SU-DHL-6 (cell line): ENCODE data around the gene IP6K3.

Source experiments
- H2AFZ ChIP-seq: fragments of 200-600 bp; sonication (generic); 2 replicates; pipeline ENCODE4 v1.6.1; 2014; ENCODE audit warnings: low read depth, mild to moderate bottlenecking, moderate library complexity, mixed read lengths, antibody characterized with exemption, low read length; ENCODE audit not compliant: severe bottlenecking
- H3F3A ChIP-seq: fragments of 200-600 bp; shearing (Covaris generic); 2 replicates; pipeline ENCODE4 v1.6.0; 2016; ENCODE audit warnings: antibody characterized with exemption, mild to moderate bottlenecking; ENCODE audit not compliant: insufficient read depth
- H3K27ac ChIP-seq: fragments of 200-600 bp; sonication (generic); 2 replicates; pipeline ENCODE4 v1.5.1; 2016; ENCODE audit warnings: low read depth, mild to moderate bottlenecking, low read length, moderate library complexity, mixed read lengths
- H3K27me3 ChIP-seq: fragments of 200-600 bp; sonication (generic), shearing (Covaris generic); 2 replicates; pipeline ENCODE4 v1.6.0; 2014; ENCODE audit warnings: mild to moderate bottlenecking, low read length
- H3K36me3 ChIP-seq: fragments of 200-600 bp; sonication (generic); 2 replicates; pipeline ENCODE4 v1.6.1; 2014; ENCODE audit warnings: mild to moderate bottlenecking, low read length, mixed read lengths
- H3K4me2 ChIP-seq: fragments of 300-600, 200-600 bp; shearing (Covaris generic), sonication (generic); 2 replicates; pipeline ENCODE4 v1.6.0; 2014; ENCODE audit warnings: low read length, low read depth, mild to moderate bottlenecking; ENCODE audit not compliant: poor library complexity, severe bottlenecking
- H3K4me3 ChIP-seq: fragments of 200-600 bp; sonication (generic); 2 replicates; pipeline ENCODE4 v1.5.1; 2014; ENCODE audit warnings: antibody characterized with exemption, low read length, mild to moderate bottlenecking, mixed read lengths; ENCODE audit not compliant: insufficient read depth, poor library complexity, severe bottlenecking
- H3K79me2 ChIP-seq: fragments of 200-600 bp; sonication (generic); 2 replicates; pipeline ENCODE4 v1.6.1; 2014; ENCODE audit warnings: mild to moderate bottlenecking, low read length, moderate library complexity; ENCODE audit not compliant: insufficient read depth
- H3K9ac ChIP-seq: fragments of 200-600 bp; sonication (generic); 2 replicates; pipeline ENCODE4 v1.7.0; 2014; ENCODE audit warnings: mild to moderate bottlenecking, low read length
- H3K9me2 ChIP-seq: fragments of 200-600 bp; sonication (generic); replicated peaks from 2 replicates; pipeline ENCODE4 v1.6.1; 2014; ENCODE audit warnings: low read length; ENCODE audit not compliant: insufficient read depth
- H3K9me3 ChIP-seq: fragments of 200-600 bp; sonication (generic); 2 replicates; pipeline ENCODE4 v1.6.1; 2014; ENCODE audit warnings: low read length, mixed read lengths; ENCODE audit not compliant: insufficient read depth
- H4K20me1 ChIP-seq: fragments of 200-600 bp; sonication (generic); 2 replicates; pipeline ENCODE4 v1.6.1; 2014; ENCODE audit warnings: low read depth, mild to moderate bottlenecking, antibody characterized with exemption, low read length, moderate library complexity, mixed read lengths
- EZH2phosphoT487 ChIP-seq: fragments of 200-600 bp; sonication (generic), shearing (Covaris generic); conservative IDR thresholded peaks from 2 replicates; pipeline ENCODE4 v1.6.1; 2018; ENCODE audit warnings: mild to moderate bottlenecking, antibody characterized with exemption, low read length, moderate library complexity, mixed read lengths
- TF ChIP-seq, protein P1 (sequence below): fragments of 200-600 bp; sonication (generic); IDR thresholded peaks from one replicate; pipeline ENCODE4 v1.5.1; 2017; ENCODE audit warnings: antibody characterized with exemption, mild to moderate bottlenecking, low read length, moderate library complexity; ENCODE audit not compliant: insufficient read depth, poor library complexity, severe bottlenecking

Gene IP6K3

DNA sequence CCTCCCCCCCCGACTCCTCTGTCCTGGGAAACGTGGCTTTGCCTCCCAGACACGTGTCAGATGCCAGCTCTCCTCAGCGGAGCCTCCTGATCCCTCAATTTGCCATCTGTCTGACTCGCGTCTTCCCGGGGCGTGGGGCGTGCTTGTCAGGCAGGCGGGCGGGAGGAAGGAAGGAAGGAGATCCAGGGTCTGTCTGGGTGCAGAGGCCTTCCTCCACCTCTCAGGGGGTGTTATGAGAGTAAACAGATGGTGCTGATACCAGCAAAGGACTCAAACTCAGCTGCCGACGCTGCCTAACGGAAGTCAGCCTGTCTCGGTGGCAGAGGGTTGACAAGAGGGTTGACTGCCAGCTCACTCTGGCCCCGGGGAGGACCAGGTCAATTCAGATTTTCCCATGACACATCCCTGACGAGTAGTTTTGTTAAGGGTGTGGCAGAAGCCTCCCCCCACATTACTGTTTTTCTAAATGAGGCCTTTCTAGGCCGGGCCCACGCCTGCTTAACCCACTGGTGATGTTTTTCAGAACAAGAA lies 52.2 kb downstream of the IP6K3 start:
- Histone ChIP-seq H3K27ac (no peak overlapping the region), H3K9me3 (no peaks in the 10 kb centered on the region), H3F3A (peaks cover 10% of the 10 kb centered on the region), H3K9me2 (no peaks in the 10 kb centered on the region), H3K36me3 (no peaks in the 10 kb centered on the region), H3K4me2 (no peak overlapping the region), H3K79me2 (no peaks in the 10 kb centered on the region), H3K9ac (no peak overlapping the region), H3K4me3 (no peak overlapping the region), H4K20me1 (no peaks in the 10 kb centered on the region), H2AFZ (no peak overlapping the region), H3K27me3 (no peaks in the 10 kb centered on the region)
- TF ChIP-seq, protein P1, sequence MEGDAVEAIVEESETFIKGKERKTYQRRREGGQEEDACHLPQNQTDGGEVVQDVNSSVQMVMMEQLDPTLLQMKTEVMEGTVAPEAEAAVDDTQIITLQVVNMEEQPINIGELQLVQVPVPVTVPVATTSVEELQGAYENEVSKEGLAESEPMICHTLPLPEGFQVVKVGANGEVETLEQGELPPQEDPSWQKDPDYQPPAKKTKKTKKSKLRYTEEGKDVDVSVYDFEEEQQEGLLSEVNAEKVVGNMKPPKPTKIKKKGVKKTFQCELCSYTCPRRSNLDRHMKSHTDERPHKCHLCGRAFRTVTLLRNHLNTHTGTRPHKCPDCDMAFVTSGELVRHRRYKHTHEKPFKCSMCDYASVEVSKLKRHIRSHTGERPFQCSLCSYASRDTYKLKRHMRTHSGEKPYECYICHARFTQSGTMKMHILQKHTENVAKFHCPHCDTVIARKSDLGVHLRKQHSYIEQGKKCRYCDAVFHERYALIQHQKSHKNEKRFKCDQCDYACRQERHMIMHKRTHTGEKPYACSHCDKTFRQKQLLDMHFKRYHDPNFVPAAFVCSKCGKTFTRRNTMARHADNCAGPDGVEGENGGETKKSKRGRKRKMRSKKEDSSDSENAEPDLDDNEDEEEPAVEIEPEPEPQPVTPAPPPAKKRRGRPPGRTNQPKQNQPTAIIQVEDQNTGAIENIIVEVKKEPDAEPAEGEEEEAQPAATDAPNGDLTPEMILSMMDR, result no peak
- no peak for TF ChIP-seq EZH2phosphoT487

DNA sequence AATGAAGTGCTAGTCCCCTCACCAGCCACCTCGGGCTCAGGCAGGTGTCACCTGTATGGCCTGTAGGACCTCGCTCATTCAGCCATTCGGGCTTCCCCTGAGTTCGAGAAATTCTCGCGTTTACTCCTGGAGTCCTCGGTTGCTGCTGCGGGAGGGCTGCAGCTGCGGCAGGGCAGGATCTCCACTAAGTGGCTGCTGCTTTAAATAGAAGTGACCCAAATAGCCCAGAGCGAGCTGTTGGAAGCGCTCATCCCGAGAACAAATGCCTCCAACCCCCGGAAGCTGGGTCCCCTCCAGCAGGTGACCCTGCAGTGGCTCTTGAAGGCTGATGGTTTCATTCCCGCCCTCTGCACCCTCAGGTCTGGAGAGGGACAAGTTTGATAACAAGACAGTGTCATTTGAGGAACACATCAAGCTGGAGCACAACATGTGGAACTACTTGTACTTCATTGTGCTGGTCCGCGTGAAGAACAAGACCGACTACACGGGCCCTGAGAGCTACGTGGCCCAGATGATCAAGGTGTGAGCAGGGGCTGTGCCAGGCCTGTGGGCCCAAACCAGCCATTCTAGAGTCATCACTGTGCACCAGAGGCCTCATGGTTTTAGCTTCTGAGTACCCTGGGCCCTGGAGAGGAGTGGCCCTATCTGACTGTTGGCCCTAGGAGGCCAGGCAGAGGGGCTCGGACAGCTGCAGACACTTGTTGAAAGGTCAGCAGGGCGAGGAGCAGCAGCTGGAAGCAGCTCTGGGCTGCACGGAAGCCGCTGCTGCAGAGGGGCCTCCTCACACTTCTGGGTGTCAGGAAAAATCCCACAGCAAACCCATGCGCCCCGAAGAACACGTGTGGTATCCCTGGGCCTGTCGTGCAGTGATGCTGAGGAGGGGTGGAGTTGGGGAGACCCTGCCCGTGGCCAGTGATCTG lies 53.3 kb downstream of the IP6K3 start:
- no peak overlapping the region for H3K4me2 ChIP-seq
- no peaks in the 10 kb centered on the region for H3K36me3 ChIP-seq
- no peaks in the 10 kb centered on the region for H3K9me2 ChIP-seq
- no peaks in the 10 kb centered on the region for H3K27me3 ChIP-seq
- no peaks in the 10 kb centered on the region for H4K20me1 ChIP-seq
- no peaks in the 10 kb centered on the region for H3K79me2 ChIP-seq
- no peak for TF ChIP-seq EZH2phosphoT487
- TF ChIP-seq, protein P1, result no peak
- H2AFZ ChIP-seq, result no peak overlapping the region
- H3K4me3 ChIP-seq, result no peak overlapping the region
- no peak overlapping the region for H3K27ac ChIP-seq
- 0 out of 2 replicates have a peak, but pooled peaks cover 2% of the 10 kb centered on the region for H3F3A ChIP-seq
- H3K9ac ChIP-seq, result no peak overlapping the region
- no peaks in the 10 kb centered on the region for H3K9me3 ChIP-seq

DNA sequence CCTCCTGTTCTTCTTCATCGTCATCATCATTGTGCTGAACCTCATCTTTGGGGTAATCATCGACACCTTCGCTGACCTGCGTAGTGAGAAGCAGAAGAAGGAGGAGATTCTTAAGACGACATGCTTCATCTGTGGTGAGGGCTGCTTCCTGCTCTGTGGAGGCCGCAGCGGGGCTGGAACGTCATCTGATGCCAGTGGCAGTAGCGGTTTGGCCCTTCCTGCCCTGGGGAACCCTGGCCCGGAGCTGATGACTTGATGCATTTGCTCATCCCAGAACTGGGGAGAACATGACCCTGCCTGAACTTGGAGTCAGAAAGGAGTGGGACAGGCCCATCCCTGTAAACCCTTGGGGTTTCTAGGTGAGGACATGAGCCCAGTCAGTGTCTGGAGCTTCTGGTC lies 53.9 kb downstream of the IP6K3 start:
- Histone ChIP-seq H3K4me2 (no peak overlapping the region), H3K27ac (no peak overlapping the region), H3K36me3 (no peaks in the 10 kb centered on the region), H3K79me2 (no peaks in the 10 kb centered on the region), H3K27me3 (no peaks in the 10 kb centered on the region), H3K9me3 (no peaks in the 10 kb centered on the region), H3K9me2 (no peaks in the 10 kb centered on the region), H2AFZ (no peak overlapping the region), H3F3A (no peaks in the 10 kb centered on the region), H3K9ac (no peak overlapping the region), H3K4me3 (no peak overlapping the region), H4K20me1 (no peaks in the 10 kb centered on the region)
- TF ChIP-seq, protein P1, result no peak
- no peak for TF ChIP-seq EZH2phosphoT487
